ENCODE data around the gene LIMS1. TPM values are rescaled to one million over a fixed set of nuclear protein-coding genes. Genes with fewer than 3 reads are reported as not detected.

LIMS1 gene
- polyA plus RNA-seq, 1 donor (not counting 4 experiments of a cell fraction or from before 2014, with no cell fraction given): 62.5 TPM

DNA sequence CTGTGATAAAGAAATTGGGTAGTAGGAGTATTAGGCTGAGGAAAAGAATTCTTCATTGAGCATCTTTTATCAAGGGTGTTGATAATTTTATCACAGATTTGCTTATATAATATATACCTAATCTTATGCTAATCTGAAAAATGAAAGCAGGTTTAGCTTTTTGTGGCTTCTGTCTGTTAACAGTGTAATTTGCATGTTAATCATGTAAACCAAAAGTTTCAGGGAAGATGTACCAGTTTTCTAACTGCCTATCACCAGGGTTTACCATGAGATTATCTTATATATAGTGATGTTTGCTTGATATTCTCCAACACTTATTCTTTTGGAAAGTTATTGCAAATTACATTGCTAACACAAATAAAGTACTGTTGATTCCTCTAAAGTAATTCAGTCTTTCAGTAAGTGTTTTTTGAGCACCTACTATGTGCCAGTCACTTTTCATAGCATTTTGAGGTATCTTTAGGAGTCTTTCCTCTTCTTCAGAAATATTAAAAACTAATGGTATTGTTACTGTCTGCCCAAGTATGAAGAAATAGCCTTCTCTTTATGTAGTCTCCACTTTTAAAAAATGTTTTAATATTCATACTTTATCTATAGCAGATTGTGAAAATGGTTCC lies 43.7 kb upstream of the LIMS1 start:
- Histone ChIP-seq H3K4me1 (ENCODE audit: control insufficient read depth, extremely low read depth, insufficient read depth, low read length) (no peaks in the 10 kb centered on the region), H2AFZ (ENCODE audit: control insufficient read depth, low read length) (no peak overlapping the region), H3K4me3 (ENCODE audit: control insufficient read depth in 2 of 3, extremely low read depth in 1 of 3, insufficient read depth in 2 of 3, low read depth in 1 of 3, low read length in 3 of 3) (no peak overlapping the region), H3K9me3 (ENCODE audit: control insufficient read depth, low read depth, low read length) (no peaks in the 10 kb centered on the region), H3K4me2 (ENCODE audit: control insufficient read depth, extremely low read depth, insufficient read depth, low read depth, low read length) (no peak overlapping the region), H3K79me2 (ENCODE audit: control insufficient read depth, insufficient read depth, low read length) (no peaks in the 10 kb centered on the region), H3K27me3 (ENCODE audit: control insufficient read depth, extremely low read depth, insufficient read depth, low read length) (no peaks in the 10 kb centered on the region), H3K27ac (ENCODE audit: control insufficient read depth, insufficient read depth, low read length) (no peak overlapping the region), H3K9ac (ENCODE audit: control insufficient read depth, extremely low read depth, insufficient read depth, low read length) (no peak overlapping the region), H3K36me3 (ENCODE audit: control insufficient read depth in 2 of 2, extremely low read depth in 1 of 2, insufficient read depth in 2 of 2, low read length in 2 of 2) (peaks cover 4 to 11% of the 10 kb centered on the region in 2 experiments), H4K20me1 (ENCODE audit: control insufficient read depth, extremely low read depth, insufficient read depth, low read length) (no peaks in the 10 kb centered on the region), H3K9me1 (ENCODE audit: control insufficient read depth, extremely low read depth, insufficient read depth, low read length) (no peaks in the 10 kb centered on the region)
- FAIRE-seq (no peak), DNase-seq (ENCODE audit: low read depth, low spot score) (no peak)
- TF ChIP-seq CTCF (optimal IDR thresholded peaks at IDR 0.05 in 1 of 3, IDR thresholded peaks at IDR 0.05 in 1 of 3, conservative IDR thresholded peaks at IDR 0.05 in 1 of 3; ENCODE audit: extremely low read depth in 1 of 3, insufficient read depth in 2 of 3, low read length in 3 of 3) (no peak), EZH2 (IDR thresholded peaks at IDR 0.05; ENCODE audit: low read length) (no peak)
- dilution Hi-C loops (cut with MboI; ENCODE audit: extremely low pct_ligation_motif_present, low sequenced_read_pairs): no loop called here

DNA sequence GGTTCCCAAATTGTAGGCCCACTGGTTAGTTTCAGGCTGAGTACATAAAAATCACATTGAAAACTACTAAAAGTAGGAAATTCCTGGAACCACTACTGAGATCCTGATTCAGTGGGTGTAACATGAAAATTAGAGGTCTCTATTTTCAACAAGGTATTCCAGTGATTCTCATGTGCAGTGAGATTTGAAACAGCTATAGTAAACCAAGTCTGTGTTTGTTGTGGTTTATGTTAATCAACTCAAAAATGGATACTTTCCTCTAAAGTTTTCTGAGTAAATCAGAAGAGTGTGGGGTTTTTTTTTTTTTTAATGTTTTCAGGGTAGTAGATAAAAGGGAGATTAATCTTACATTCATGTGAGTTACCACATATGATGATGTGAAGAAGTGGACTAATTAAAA lies 42.4 kb upstream of the LIMS1 start:
- no peak overlapping the region for H3K9ac ChIP-seq (ENCODE audit: control insufficient read depth, extremely low read depth, insufficient read depth, low read length)
- FAIRE-seq (no peak), DNase-seq (ENCODE audit: low read depth, low spot score) (no peak)
- H3K36me3 ChIP-seq (ENCODE audit: control insufficient read depth in 2 of 2, extremely low read depth in 1 of 2, insufficient read depth in 2 of 2, low read length in 2 of 2): peaks cover 2 to 11% of the 10 kb centered on the region in 2 experiments
- H2AFZ ChIP-seq (ENCODE audit: control insufficient read depth, low read length): no peak overlapping the region
- H3K4me2 ChIP-seq (ENCODE audit: control insufficient read depth, extremely low read depth, insufficient read depth, low read depth, low read length): no peak overlapping the region
- no peaks in the 10 kb centered on the region for H4K20me1 ChIP-seq (ENCODE audit: control insufficient read depth, extremely low read depth, insufficient read depth, low read length)
- H3K79me2 ChIP-seq (ENCODE audit: control insufficient read depth, insufficient read depth, low read length): no peaks in the 10 kb centered on the region
- H3K27me3 ChIP-seq (ENCODE audit: control insufficient read depth, extremely low read depth, insufficient read depth, low read length): no peaks in the 10 kb centered on the region
- H3K4me1 ChIP-seq (ENCODE audit: control insufficient read depth, extremely low read depth, insufficient read depth, low read length): no peaks in the 10 kb centered on the region
- no peaks in the 10 kb centered on the region for H3K9me3 ChIP-seq (ENCODE audit: control insufficient read depth, low read depth, low read length)
- H3K4me3 ChIP-seq (ENCODE audit: control insufficient read depth in 2 of 3, extremely low read depth in 1 of 3, insufficient read depth in 2 of 3, low read depth in 1 of 3, low read length in 3 of 3): no peak overlapping the region
- no peak overlapping the region for H3K27ac ChIP-seq (ENCODE audit: control insufficient read depth, insufficient read depth, low read length)
- no peaks in the 10 kb centered on the region for H3K9me1 ChIP-seq (ENCODE audit: control insufficient read depth, extremely low read depth, insufficient read depth, low read length)
- no peak for TF ChIP-seq CTCF (optimal IDR thresholded peaks at IDR 0.05 in 1 of 3, IDR thresholded peaks at IDR 0.05 in 1 of 3, conservative IDR thresholded peaks at IDR 0.05 in 1 of 3; ENCODE audit: extremely low read depth in 1 of 3, insufficient read depth in 2 of 3, low read length in 3 of 3)
- no peak for TF ChIP-seq EZH2 (IDR thresholded peaks at IDR 0.05; ENCODE audit: low read length)
- dilution Hi-C loops (cut with MboI; ENCODE audit: extremely low pct_ligation_motif_present, low sequenced_read_pairs): no loop called here
